Measurements from ENCODE around the gene GATA3.
"Not testable (repeated sequence)": the region's sequence is repeated elsewhere in the genome, so short reads cannot be mapped to it uniquely, and the experiment has no call there.

GATA3 gene

DNA sequence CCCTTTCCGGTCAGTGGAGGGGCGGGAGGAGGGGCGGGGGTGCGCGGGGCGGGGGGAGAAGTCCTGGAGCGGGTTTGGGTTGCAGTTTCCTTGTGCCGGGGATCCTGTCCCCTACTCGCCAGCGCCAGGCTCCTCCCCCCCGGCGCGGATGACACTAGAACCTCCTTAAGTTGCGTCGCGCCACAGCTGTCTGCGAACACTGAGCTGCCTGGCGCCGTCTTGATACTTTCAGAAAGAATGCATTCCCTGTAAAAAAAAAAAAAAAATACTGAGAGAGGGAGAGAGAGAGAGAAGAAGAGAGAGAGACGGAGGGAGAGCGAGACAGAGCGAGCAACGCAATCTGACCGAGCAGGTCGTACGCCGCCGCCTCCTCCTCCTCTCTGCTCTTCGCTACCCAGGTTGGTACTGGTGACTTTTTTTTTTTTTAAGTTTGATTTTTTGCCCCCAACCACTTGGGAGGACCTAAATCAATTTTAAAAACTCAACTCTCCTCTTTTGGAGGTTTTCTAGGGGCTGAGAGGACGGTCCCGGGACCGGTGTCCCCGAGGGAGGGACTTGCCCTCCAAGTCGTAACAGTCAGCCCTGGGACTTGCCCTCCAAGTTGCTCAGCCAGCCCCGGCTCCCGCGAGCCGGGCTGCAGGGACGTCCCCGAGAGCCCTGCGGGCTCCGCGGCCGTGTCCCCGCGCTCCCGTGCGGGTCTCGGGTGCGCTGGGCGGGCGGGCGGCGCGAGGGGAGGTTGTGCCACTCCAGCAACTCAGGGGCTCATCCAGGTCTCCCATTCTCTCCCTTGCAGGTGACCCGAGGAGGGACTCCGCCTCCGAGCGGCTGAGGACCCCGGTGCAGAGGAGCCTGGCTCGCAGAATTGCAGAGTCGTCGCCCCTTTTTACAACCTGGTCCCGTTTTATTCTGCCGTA is at the start of gene GATA3:
TSS of gene GATA3 (plus strand) at position 195 of the 914 bp plus-strand sequence. CDS start 968 bp downstream, outside the sequence.
- DNase-seq (ENCODE audit: low spot score): peak; percentile 86

GRCh38 chr10:8006274-8006999 is 48.1 kb upstream of the GATA3 start:
- DNase-seq (ENCODE audit: low spot score): no peak

DNA sequence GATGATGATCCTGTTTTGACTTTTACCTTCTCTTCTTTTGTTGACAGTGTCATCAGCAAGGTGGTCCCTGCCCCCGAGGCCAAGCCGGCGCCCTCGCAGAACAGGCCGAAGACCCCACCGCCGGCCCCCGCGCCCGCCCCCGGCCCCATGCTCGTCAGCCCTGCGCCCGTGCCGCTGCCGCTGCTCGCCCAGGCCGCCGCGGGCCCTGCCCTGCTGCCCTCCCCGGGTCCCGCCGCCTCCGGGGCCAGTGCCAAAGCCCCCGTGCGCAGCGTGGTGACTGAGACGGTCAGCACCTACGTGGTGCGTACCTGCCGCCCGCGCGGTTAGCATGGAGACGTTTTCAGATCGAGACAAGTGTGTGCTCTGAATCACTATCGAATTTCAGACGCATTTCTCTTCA is 45.5 kb upstream of the GATA3 start:
- DNase-seq (ENCODE audit: low spot score): no peak

GRCh38 chr10:8013006-8013405 is 41.5 kb upstream of the GATA3 start:
- no peak for DNase-seq (ENCODE audit: low spot score)

GRCh38 chr10:8013619-8014018 is 40.9 kb upstream of the GATA3 start:
- DNase-seq (ENCODE audit: low spot score): no peak

- DNase-seq (ENCODE audit: low spot score): no peak
Measured at GRCh38 chr10:8014649-8015048, 39.8 kb upstream of the GATA3 start.

DNA sequence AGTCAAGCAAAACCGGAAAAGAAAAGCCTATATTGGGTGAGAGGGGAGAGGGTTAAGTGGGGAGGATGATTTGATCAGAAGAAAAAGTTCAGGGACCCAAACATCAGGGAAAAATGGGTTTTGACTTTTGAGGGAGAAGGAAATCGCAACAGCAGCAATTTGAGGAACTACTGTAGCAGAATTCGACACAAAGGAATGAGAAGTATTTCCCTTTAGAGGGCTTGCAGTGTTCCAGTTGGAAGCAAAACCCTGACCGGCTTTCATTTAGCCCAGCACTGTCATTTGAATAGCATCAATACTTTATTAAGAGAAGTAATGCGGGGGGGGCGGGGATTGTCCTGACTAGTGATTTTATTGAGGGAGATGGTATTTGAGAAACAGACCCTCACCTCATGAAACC is 37.2 kb upstream of the GATA3 start:
- no peak for DNase-seq (ENCODE audit: low spot score)

DNA sequence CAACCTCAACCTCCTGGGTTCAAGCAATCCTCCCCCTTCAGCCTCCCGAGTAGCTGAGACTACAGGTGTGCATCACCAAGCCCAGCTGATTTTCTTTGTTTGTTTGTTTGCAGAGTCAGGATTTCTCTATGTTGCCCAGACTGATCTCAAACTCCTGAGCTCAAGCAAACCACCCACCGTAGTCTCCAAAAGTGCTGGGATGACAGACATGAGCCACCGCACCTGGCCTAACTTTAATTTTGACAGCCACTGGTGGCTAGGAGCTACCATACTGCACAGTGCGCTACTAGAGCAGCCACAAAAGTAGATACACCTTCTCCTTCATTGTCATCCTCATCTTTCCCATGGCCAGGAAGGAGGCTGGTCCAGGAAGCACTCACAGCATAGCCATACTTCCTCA is 31.2 kb upstream of the GATA3 start:
- no peak for DNase-seq (ENCODE audit: low spot score)

DNA sequence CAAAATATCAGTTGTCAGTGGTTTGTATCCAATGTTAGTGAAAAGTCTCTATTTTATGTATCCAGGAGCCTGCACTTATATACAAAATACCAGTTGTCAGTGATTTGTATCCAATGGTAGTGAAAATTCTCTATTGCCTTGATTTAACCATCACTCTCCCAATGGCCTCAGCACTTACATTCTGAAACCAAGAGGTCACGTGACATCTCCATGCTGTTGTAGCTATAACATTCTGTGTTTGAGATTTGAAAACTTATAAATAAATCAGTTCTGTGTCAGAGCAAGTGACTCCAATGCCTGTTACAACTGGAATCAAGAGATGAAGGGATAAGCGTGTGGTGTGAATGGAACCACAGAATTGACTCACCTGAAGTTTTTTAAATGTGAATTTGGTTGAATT is 30.6 kb upstream of the GATA3 start:
- no peak for DNase-seq (ENCODE audit: low spot score)

DNA sequence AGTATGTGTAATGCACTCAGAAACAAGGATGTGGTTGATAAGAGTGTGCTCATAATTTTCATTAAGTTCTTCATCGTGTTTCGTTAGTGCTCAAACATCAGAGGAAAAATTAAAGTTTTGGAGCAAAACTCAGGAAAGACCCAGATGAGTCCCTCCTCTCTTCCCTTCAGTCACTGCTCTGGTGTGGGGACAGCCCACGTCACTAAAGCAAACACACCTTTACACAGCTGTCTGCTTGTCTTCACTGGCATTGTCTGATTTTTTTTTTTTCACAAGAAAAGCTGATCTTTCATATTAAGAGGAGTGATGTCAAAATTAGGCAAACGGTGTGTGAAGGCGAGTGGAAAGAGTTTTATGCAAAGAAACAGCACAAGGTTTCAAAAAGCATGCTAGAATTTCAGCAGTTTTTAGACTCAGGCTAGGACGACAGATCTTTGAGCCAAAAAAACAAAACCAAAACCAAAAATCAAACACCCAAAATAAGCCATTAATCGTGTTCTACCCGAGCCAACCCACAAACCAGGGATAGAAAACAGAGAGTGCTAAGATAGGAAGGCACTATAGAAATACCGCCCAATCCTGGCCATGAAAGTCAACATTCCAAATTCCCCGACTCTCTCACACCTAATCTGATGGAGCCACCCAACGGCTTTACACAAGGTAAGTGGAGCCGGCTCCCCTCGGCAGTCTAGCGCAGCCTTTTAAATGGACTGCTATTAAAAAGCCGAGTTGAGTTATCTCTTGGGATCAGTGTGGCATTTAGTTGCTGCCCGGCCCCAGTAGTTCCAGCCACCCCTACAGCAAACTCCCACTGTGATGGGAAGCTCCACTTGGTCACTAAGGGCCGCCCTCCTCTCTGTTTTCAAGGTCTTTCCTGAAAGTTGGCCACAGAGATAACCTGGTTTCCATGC is 27.9 kb upstream of the GATA3 start:
- DNase-seq (ENCODE audit: low spot score): no peak

DNA sequence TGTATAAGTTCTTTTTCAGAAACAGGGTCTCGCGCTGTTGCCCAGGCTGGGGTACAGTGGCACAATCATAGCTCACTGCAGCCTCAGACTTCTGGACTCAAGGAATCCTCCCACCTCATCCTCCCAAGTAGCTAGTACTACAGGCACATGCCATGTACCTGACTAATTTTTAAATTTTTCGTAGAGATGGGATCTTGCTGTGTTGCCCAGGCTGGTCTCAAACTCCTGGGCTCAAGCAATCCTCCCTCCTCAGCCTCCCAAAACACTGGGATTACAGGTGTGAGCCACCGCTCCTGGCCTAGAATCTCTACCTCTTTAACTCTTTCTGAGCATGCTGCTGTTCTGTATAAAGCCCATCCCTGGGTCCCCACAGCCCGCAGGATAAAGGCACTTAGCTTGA is 23.3 kb upstream of the GATA3 start:
- DNase-seq (ENCODE audit: low spot score): not testable (repeated sequence)

DNA sequence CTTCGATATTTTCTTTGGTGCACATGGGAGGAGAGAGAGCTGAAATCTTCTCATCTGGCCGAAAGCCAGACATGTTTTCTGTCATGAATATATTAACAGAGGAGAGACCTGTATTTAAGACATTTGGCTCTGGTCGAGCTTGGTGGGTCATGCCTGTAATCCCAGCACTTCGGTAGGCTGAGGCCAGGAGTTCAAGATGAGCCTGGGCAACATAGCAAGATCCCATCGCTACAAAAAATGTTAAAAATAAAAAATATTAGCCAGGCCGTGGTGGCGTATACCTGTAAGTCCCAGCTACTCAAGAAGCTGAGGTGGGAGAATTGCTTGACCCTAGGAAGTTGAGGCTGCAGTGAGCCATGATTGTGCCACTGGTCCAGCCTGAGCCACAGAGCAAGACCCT is 21.9 kb upstream of the GATA3 start:
- no peak for DNase-seq (ENCODE audit: low spot score)

DNA sequence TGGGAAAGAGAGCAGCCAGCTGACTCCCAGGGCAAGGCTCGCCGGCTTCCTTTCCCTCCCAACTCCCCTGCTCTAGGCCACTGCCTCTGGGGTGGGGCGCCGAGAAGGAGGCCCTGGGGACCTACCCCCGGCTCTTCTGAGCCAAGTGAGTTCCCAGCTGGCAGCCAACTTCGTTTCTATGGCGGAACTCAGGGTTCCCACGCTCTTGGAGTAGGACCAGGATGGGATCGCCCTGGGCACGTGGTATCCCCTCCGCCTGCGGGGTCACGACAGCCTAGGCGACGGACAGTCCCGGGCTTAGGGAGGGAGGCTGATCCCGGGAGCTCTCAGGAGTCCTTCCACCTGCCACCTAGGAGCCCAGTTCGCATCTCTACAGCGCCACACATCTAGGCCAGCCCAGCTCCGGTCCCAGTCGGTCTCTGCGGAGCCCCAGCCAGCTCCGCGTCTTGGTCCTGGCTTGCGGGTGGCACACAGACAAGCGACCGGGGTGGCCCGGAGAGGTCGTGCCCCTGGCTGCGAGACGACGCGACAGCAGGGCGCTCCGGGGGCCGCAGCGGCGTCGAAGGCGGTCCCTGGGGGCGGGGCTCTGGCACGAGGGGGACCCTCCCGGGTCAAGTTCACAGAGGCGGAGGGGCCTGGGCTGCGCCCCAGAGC is 20.5 kb upstream of the GATA3 start:
- DNase-seq (ENCODE audit: low spot score): no peak

- no peak for DNase-seq (ENCODE audit: low spot score)
Measured at GRCh38 chr10:8034466-8035005, 20.0 kb upstream of the GATA3 start.

GRCh38 chr10:8035006-8035640 is 19.4 kb upstream of the GATA3 start:
- DNase-seq (ENCODE audit: low spot score): no peak

- DNase-seq (ENCODE audit: low spot score): no peak
Measured at GRCh38 chr10:8035641-8036470, 18.6 kb upstream of the GATA3 start.

DNA sequence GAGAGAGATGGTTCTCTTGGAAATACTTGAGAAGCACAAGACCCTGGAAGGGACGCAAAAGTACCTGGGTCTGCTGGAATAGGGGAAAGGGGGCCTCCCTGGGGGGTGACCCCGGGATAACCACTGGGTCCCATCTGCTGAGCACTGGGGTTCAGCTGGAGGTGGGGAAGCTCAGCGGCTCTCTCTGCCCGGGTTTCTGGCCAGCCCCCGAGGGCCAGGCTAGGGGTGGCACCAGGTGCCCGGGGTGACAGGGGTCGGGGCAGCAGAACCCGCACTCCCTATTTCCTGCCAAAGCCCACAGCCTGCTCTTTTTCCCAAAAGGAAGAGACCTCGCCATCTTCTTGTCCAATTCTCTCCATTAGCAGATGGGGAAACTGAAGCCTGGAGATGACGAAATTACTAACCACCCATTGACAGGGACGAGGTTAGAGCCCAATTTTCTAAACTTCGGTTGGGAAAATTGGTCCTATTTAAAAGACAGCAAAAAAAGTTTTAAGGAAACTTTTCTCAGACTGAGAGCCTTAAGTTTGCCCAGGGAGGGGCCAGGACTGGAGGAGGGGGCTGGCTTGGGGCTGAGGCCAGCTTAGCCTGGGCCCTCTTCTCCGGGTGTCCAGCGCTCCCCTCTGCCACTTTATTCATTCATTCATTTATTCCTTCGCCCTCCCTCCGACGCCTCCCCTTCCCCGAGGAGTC is 17.8 kb upstream of the GATA3 start:
- DNase-seq (ENCODE audit: low spot score): no peak

- DNase-seq (ENCODE audit: low spot score): no peak
Measured at GRCh38 chr10:8037199-8037801, 17.2 kb upstream of the GATA3 start.
